GM21367 (cell line): ENCODE data around the gene USP49.
"Not testable (repeated sequence)": the region's sequence is repeated elsewhere in the genome, so short reads cannot be mapped to it uniquely, and the experiment has no call there.

ENCODE experiments used
- ATAC-seq: cut with Tn5 transposase; IDR thresholded peaks from one replicate; pipeline ENCODE4 v1.9.1; 2021; ENCODE audit not compliant: unreplicated experiment

Gene USP49

DNA sequence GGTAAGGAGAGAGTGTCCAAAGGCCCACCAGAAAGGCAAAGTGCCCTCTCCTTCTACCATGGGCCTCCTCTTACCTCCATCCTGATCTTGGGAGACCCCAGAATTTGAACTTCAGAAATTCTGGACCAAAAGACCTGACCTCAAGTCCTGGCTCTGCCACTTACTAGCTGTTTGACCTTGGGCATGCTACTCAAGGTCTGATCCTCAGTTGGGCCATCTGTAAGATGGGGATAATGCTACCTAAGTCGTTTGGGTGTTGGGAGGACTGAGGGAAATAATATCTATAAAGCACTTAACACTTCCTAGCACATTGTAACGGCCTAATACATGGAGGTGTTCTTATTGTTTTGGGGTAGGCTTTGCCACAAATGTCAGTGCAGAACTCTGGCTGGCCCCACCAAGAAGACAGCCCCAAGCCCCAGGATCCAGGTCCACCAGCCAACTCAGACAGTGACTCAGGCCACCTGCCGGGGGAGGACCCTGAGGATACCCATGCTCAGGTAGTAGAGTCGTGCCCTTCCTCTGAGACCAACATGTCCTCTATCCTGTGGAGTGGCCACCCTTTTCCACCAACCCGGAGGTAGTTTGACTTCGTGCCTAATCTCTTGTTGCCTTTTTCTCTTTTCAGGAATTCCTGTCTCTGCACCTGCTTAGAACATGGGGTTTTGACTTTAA, 111.9 kb downstream of the USP49 start:
- no peak for ATAC-seq

DNA sequence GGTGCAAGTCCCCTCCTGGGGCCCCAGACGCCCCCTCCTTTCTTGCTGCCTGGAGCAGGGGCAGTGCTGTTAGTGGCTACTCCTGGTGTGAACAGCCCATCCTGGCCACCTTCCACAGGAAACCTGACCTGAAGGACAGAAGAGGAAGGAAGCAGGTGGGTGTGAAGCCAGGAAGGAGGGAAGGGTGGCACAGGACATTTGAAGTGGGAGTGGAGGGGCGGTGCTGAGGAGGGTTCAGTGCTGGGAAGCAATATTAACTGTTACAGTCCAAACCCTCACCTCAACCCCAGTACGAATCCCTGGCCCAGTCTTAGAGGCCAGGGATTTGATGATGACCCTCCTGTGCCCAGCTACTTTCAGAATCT, 113.8 kb downstream of the USP49 start:
- no peak for ATAC-seq

DNA sequence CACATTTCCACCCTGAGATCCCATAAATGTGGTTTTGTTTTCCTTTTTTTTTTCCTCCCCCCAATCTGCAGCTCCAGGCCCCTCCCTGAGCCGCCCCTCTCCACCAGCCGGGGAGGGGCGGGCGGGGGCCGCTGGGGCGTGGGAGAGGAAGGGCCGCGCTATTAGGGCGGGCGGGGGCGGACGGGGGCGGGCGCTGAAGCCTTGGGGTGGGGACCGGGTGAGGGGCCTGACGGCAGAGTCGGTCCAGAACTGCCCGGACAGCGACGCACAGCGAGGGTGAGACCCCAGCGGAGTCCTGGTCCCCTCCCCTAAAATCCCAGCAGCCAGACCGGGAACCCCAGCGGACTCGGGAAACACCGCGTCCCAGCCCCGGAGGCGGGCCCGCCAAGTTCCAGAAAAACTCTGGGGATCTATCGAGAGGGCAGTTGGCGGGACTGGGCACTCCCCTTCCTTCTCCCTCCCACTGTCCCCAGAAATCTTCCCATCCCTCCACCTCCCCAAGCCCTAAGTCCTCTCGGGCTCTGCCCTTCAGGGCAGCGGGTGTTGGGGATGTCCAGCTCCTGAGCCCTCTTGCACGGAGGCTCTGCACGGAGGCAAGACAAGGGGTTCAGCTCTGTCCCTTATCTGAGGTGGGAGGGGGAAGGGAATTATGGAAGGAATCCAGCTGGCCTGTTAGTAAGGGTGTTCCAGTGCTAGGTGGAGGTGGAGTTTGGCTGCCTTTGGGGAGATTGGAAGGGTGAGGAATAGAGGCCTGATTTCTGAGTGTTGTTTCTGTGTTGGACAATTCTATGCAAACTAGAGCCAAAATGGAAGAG, 114.4 kb downstream of the USP49 start, which contains the start of gene PRICKLE4:
Gene PRICKLE4, plus strand, starts transcription at position 232 of the 815 bp plus-strand sequence. CDS start 2,692 bp downstream, outside the sequence.
- no peak for ATAC-seq

GRCh38 chr6:41779788-41780550, 115.2 kb downstream of the USP49 start, which contains the start of gene FRS3:
Gene FRS3, minus strand, starts transcription at chr6:41779900. Its CDS starts 2,913 bp downstream, at chr6:41776987.
- peak; percentile 91 for ATAC-seq

- peak; percentile 4 for ATAC-seq
These were observed 115.8 kb downstream of the USP49 start for GRCh38 chr6:41779336-41779735.

GRCh38 chr6:41778895-41779294, 116.3 kb downstream of the USP49 start:
- ATAC-seq = no peak

DNA sequence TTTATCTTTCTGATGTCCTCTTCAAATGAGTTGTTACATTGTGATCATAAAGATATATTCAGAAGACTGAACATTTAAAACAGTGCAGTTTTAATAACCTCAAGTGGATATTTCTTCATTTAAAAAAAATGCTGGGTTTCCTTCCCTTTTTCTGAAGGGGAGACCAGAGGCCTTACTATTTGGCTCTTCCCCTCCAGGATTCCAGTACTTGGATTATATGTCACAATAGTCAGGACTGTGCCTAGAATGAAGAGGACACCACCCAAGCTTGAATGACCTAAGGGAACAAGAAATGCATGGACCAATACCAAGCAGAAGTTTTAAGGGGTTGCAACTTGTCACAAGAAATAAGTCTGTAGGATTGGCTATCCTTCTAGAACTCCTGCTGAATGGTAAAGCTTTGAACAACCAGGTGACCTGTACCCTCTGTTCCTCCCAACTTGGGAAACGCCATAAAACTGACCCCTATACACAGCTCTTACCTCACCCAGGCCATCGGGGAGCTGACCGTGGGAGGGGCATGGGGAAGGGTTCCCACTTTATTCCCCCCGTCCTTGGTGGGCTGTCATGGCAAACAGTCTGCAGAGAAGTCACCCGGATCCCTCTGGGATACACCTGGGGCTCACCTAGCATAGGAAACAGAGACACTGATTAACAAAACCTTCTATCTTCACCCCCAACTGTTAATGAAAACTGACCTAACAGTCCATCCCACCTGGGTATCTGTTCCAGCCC, 117.5 kb downstream of the USP49 start:
- no peak for ATAC-seq

- no peak for ATAC-seq
These were observed 119.8 kb downstream of the USP49 start for GRCh38 chr6:41775293-41775882.

GRCh38 chr6:41774841-41775240, 120.3 kb downstream of the USP49 start:
- no peak for ATAC-seq

GRCh38 chr6:41771058-41771983, 123.9 kb downstream of the USP49 start:
- no peak for ATAC-seq

GRCh38 chr6:41770381-41771057, 124.7 kb downstream of the USP49 start:
- ATAC-seq = no peak

GRCh38 chr6:41769376-41769775, 125.8 kb downstream of the USP49 start:
- no peak for ATAC-seq

- ATAC-seq = no peak
These were observed 126.4 kb downstream of the USP49 start for GRCh38 chr6:41768545-41769308.

- ATAC-seq = no peak
These were observed 127.9 kb downstream of the USP49 start for GRCh38 chr6:41767112-41767833.

DNA sequence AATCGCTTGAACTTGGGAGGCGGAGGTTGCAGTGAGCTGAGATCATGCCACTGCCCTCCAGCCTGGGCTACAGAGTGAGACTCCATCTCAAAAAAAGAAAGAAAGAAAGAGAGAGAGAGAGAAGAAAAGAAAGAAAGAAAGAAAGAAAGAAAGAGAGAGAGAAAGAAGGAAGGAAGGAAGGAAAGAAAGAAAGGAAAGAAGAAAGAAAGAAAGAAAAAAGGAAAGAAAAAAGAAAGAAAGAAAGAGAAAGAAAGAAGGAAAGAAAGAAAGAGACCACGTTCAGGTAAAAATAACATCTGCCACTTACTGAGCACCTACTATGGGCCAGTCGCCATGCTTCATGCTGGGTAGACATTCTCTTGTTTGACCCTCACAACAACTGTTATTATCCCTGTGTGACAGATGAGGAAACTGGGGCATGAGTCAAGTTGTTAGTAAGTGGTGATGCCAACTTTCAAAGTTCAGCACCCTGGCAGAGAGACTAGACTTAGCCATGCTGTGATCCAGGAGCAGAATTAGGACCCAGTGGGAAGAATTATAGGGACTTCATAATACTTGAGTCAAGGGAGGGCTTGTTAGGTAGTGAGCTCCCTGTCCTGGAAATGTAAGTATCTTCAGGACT, 129.0 kb downstream of the USP49 start:
- not testable (repeated sequence) for ATAC-seq

- ATAC-seq = no peak
These were observed 131.7 kb downstream of the USP49 start for GRCh38 chr6:41763470-41763869.
